ENCODE data around the gene C16orf92. TPM values are rescaled to one million over a fixed set of nuclear protein-coding genes. Genes with fewer than 3 reads are reported as not detected.

C16orf92 gene
- total RNA-seq, 1 experiment from 2014 or later = not detected

- H3K27me3 ChIP-seq (ENCODE audit: insufficient read depth, low read length) = no peaks in the 10 kb centered on the region
- intact Hi-C loops (cut with micrococcal nuclease) = no loop called here
- no peak for DNase-seq (ENCODE audit: low read depth, low spot score)
- H3K9me3 ChIP-seq (ENCODE audit: control insufficient read depth in 1 of 2, insufficient read depth in 1 of 2, low read depth in 1 of 2, low read length in 2 of 2) = no peaks in the 10 kb centered on the region
- H3K27ac ChIP-seq (ENCODE audit: low read depth, low read length) = no peak overlapping the region
- no peak overlapping the region for H2AFZ ChIP-seq (ENCODE audit: low read depth, low read length, poor library complexity, severe bottlenecking)
- no peaks in the 10 kb centered on the region for H3K9me2 ChIP-seq (ENCODE audit: insufficient read depth)
- no TSS peak for BruUV-seq (replicated peaks)
- H3K79me2 ChIP-seq (ENCODE audit: insufficient read depth, low read length) = no peaks in the 10 kb centered on the region
- H3K4me2 ChIP-seq (ENCODE audit: low read length) = no peak overlapping the region
- ChIA-PET RAD21 (ENCODE audit: low non-redundant PET in 1 of 2, low total read pairs in 2 of 2, uncharacterized antibody in 2 of 2, unreplicated experiment in 2 of 2) (no interaction called here), CTCF (interaction anchor here (1.8 kb wide), 1 partner anchor 159 kb away, joined by 4 read pairs; no protein-coding TSS in a partner anchor), POLR2A (no interaction called here)
- TF ChIP-seq ELF1 (IDR thresholded peaks at IDR 0.05; ENCODE audit: borderline replicate concordance, low read depth) (no peak), EZH2 (IDR thresholded peaks at IDR 0.05) (no peak), SIN3A (IDR thresholded peaks at IDR 0.05; ENCODE audit: low read depth) (no peak), POLR2A (IDR thresholded peaks at IDR 0.05; ENCODE audit: borderline replicate concordance, extremely low read depth, insufficient read depth, insufficient read length) (no peak), REST (IDR thresholded peaks at IDR 0.05; ENCODE audit: low read depth) (no peak), TCF7L2 (IDR thresholded peaks at IDR 0.05; ENCODE audit: borderline replicate concordance, extremely low read depth, insufficient read depth, insufficient read length) (no peak), MAX (IDR thresholded peaks at IDR 0.05) (no peak), EGR1 (IDR thresholded peaks at IDR 0.05; ENCODE audit: low read depth) (no peak), ZFX (IDR thresholded peaks at IDR 0.05) (no peak), FOSL1 (IDR thresholded peaks at IDR 0.05; ENCODE audit: low read depth) (no peak), CBX3 (IDR thresholded peaks at IDR 0.05; ENCODE audit: low read depth) (no peak), ZNF274 (IDR thresholded peaks at IDR 0.05; ENCODE audit: low read depth, low read length) (no peak), ZBTB33 (IDR thresholded peaks at IDR 0.05; ENCODE audit: extremely low read depth, insufficient replicate concordance, low read length) (no peak), EZH2phosphoT487 (IDR thresholded peaks at IDR 0.05; ENCODE audit: borderline replicate concordance) (no peak), ATF3 (IDR thresholded peaks at IDR 0.05) (no peak), RAD21 (IDR thresholded peaks at IDR 0.05; ENCODE audit: low read depth) (no peak), CTCF (IDR thresholded peaks at IDR 0.05 in 2 of 3, conservative IDR thresholded peaks at IDR 0.05 in 1 of 3; ENCODE audit: borderline replicate concordance in 1 of 3, insufficient read depth in 1 of 3, low read depth in 2 of 3, low read length in 2 of 3) (no peak), SRF (IDR thresholded peaks at IDR 0.05; ENCODE audit: low read depth) (no peak), CEBPB (IDR thresholded peaks at IDR 0.05; ENCODE audit: low read depth) (no peak)
- H3K9ac ChIP-seq (ENCODE audit: low read length) = no peak overlapping the region
- H3K4me1 ChIP-seq (ENCODE audit: control insufficient read depth in 1 of 2, insufficient read depth in 2 of 2, low read length in 2 of 2) = no peaks in the 10 kb centered on the region
- ATAC-seq = no peak
- H3K36me3 ChIP-seq (ENCODE audit: control insufficient read depth in 1 of 2, insufficient read depth in 2 of 2, low read length in 2 of 2) = peaks cover 0 to 4% of the 10 kb centered on the region in 2 experiments; a peak in 2 of 4 replicates
- no peak overlapping the region for H3K4me3 ChIP-seq (replicated peaks in 1 of 2; ENCODE audit: low read depth in 1 of 2, low read length in 2 of 2)
- no peaks in the 10 kb centered on the region for H4K20me1 ChIP-seq (ENCODE audit: insufficient read depth)
These were observed 16.2 kb upstream of the C16orf92 start for GRCh38 chr16:30006659-30007377.
